Suprapubic skin (tissue), 4 donors: ENCODE data around the gene IL1R1.

Experiments
- POLR2A ChIP-seq, 2 donors: fragments of 450-650 bp; IDR thresholded peaks; one replicate each; pipeline ENCODE4 v1.6.1; 2017; ENCODE audit warnings: antibody characterized with exemption in 2 of 2, mild to moderate bottlenecking in 2 of 2, moderate library complexity in 2 of 2
- POLR2AphosphoS5 ChIP-seq, 3 donors: sonication (generic); formaldehyde crosslinking; IDR thresholded peaks; one replicate each; pipeline ENCODE4 v1.6.1; 2017; ENCODE audit warnings: antibody characterized with exemption in 3 of 3
- TF ChIP-seq, protein P1 (sequence below), 2 donors: fragments of 200-600 bp in 1 of 2; fragments of 450-650 bp in 1 of 2; sonication (generic) in 1 of 2; IDR thresholded peaks; one replicate each; pipeline ENCODE4 v1.5.1; 2016 to 2019; ENCODE audit warnings: antibody characterized with exemption in 2 of 2, mild to moderate bottlenecking in 1 of 2, moderate library complexity in 1 of 2

DNA sequence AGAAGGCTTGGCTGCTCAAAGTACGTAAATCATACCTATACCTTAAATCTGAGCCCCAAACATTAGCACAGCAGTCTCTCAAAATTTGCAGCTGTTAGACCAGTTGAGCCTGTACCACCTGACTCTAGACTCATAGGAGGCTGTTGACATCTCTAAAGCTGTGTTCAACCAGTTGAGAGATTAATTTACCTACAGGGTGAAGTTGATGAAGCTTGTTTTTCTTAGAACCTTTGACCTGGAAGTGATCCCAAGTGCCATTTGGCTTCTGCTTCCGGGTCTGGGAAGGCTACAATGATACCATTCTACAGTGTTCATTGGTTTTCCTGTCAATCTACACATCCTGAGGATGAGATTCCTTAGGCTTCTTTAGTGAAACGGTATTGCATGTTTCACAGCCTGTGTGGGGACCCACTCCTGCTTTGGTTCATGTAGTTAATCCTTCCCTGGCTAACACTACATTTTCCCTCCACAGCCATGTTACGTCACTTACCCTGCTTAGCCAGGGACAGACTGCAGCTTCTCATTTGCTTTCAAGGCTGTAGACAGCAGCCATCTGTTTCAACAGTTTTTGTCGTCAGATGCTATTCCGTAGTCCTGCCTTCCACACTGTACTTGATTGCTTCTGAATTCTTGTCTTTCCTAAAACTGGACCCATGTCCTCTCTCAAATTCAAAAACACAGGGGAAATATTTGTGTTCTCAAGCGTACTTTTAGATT is 39.5 kb downstream of the IL1R1 start:
- TF ChIP-seq POLR2A (IDR thresholded peaks at IDR 0.05) (no peak), POLR2AphosphoS5 (IDR thresholded peaks at IDR 0.05) (no peak)
- TF ChIP-seq, protein P1, sequence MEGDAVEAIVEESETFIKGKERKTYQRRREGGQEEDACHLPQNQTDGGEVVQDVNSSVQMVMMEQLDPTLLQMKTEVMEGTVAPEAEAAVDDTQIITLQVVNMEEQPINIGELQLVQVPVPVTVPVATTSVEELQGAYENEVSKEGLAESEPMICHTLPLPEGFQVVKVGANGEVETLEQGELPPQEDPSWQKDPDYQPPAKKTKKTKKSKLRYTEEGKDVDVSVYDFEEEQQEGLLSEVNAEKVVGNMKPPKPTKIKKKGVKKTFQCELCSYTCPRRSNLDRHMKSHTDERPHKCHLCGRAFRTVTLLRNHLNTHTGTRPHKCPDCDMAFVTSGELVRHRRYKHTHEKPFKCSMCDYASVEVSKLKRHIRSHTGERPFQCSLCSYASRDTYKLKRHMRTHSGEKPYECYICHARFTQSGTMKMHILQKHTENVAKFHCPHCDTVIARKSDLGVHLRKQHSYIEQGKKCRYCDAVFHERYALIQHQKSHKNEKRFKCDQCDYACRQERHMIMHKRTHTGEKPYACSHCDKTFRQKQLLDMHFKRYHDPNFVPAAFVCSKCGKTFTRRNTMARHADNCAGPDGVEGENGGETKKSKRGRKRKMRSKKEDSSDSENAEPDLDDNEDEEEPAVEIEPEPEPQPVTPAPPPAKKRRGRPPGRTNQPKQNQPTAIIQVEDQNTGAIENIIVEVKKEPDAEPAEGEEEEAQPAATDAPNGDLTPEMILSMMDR (IDR thresholded peaks at IDR 0.05) = no peak
